Esophagus (tissue), 2 donors: ENCODE results near the gene HS6ST1. TPM values are rescaled to one million over a fixed set of nuclear protein-coding genes. Genes with fewer than 3 reads are reported as not detected.
"Not testable (repeated sequence)": the region's sequence is repeated elsewhere in the genome, so short reads cannot be mapped to it uniquely, and the experiment has no call there.

Experiments
- H3K27ac ChIP-seq, 2 donors: one replicate each; pipeline ENCODE4 v1.5.1; 2013; ENCODE audit warnings: low read depth in 2 of 2, mild to moderate bottlenecking in 2 of 2, inconsistent platforms in 1 of 2, low read length in 1 of 2, moderate library complexity in 1 of 2
- H3K27me3 ChIP-seq, 2 donors: one replicate each; pipeline ENCODE4 v1.6.1; 2013; ENCODE audit warnings: low read length in 2 of 2, control low read depth in 1 of 2, mild to moderate bottlenecking in 1 of 2; ENCODE audit not compliant: insufficient read depth in 2 of 2, control insufficient read depth in 1 of 2
- H3K36me3 ChIP-seq, 2 donors: one replicate each; pipeline ENCODE4 v1.6.1; 2013; ENCODE audit warnings: low read length in 1 of 2; ENCODE audit not compliant: control insufficient read depth in 2 of 2, insufficient read depth in 2 of 2
- H3K4me1 ChIP-seq, 2 donors: one replicate each; pipeline ENCODE4 v1.6.1; 2013; ENCODE audit warnings: low read length in 1 of 2; ENCODE audit not compliant: control insufficient read depth in 2 of 2, insufficient read depth in 2 of 2
- H3K4me3 ChIP-seq, 2 donors: one replicate each; pipeline ENCODE4 v1.5.1; 2013; ENCODE audit warnings: low read length in 2 of 2, mild to moderate bottlenecking in 2 of 2, low read depth in 1 of 2, moderate library complexity in 1 of 2
- H3K9me3 ChIP-seq, 2 donors: one replicate each; pipeline ENCODE4 v1.6.1; 2013; ENCODE audit warnings: mild to moderate bottlenecking in 2 of 2, low read depth in 1 of 2, low read length in 1 of 2, moderate library complexity in 1 of 2; ENCODE audit not compliant: control insufficient read depth in 2 of 2, insufficient read depth in 1 of 2
- WGBS, 2 donors: extraction: QIAGEN DNeasy Blood & Tissue Kit; methylation state at CpG; one replicate each; pipeline ENCODE4 v1.1.7; 2013; 5-methylcytosine and 5-hydroxymethylcytosine counted together
- polyA plus RNA-seq, 2 donors: library from polyadenylated mRNA; stranded (reverse); fragments of 200-250 nt; gene quantifications; one replicate each; pipeline ENCODE4 v1.2.3, GENCODE V29; 2013
- donor health status: healthy with polysubstance abuse.
- donor health status: Bipolar disorder and iron deficiency.

HS6ST1 gene
- polyA plus RNA-seq, 2 donors, result 23.1 to 29.9 TPM

DNA sequence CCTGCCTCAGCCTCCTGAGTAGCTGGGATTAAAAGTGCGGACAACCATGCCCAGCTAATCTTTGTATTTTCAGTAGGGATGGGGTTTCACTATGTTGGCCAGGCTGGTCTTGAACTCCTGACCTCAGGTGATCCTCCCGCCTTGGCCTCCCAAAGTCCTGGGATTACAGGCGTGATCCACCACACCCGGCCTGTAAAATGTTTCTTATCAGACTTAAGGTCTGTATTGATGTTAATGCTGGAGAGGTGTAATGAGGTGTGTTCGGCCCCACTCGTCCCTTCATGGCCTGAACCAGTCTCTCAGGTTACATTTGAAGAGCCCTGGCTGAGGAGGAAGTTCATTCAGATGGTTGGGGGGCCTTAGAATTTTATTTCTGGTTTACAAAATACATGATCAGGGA lies 66.6 kb downstream of the HS6ST1 start:
- not testable (repeated sequence) for H3K4me3 ChIP-seq, H3K4me1 ChIP-seq, H3K9me3 ChIP-seq, H3K27me3 ChIP-seq, H3K36me3 ChIP-seq, H3K27ac ChIP-seq
- 93 to 95% methylated on average over 6 of the region's 6 CpGs for WGBS, 2 donors

DNA sequence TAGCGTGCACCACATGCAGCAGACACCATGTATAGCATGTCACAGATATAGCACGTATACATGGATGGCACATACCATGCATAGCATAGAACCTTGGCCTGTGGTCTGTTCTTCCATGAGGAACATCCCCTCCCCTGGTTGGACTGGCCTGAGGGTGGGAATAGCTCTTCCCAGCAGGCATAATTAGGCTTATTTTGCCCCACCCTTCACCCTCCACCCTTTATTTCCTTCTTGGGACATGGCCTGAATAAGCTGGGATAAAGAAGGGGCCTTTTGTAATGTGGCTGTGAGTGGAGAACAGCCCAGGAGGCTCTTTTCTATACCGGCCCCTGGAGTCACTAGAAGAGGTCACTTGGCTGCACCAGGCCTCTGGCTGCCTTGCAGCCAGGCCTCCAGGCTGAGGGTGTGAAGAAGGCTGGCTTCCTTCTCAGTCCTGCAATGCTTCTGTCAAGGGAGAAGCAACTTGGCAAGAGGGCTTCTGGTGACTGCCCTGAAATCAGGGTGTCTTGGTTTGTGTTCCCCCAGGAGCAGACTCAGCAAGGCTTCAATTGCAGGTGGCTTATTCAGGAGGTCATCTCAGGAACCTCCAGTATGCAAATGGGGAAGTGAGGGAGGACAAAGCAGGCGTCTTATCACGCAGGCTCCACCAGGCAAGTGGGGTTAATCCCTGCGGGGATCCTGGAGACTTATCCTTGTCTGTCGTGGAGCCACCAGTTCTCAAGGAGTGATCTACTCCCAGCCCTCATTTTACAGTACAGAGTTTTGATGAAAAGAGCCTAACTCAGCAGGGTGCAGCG lies 68.2 kb downstream of the HS6ST1 start:
- H3K4me3 ChIP-seq, result no peak overlapping the region
- no peaks in the 10 kb centered on the region for H3K36me3 ChIP-seq
- 89 to 90% methylated on average over 8 of the region's 8 CpGs for WGBS, 2 donors
- H3K27ac ChIP-seq, result no peak overlapping the region
- no peaks in the 10 kb centered on the region for H3K27me3 ChIP-seq
- H3K9me3 ChIP-seq, result no peaks in the 10 kb centered on the region
- H3K4me1 ChIP-seq, result no peaks in the 10 kb centered on the region

DNA sequence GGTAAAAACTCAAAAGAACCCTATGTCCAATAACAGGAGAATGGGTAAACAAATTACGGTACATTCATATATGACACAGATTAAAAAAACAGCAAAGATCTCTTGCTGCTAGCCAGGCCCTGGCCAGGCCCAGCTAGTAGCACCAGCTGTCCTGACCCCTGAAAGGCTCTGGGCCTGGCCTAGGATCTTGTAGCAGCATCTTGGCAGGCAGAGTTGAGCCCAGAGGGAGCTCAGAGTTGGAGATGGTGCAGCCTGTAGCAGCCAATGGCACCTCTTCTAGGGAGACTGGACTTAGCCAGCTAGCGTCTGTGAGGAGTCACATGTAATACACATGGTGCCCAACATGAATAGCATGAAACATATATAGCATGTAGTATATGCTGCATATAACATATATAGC lies 69.1 kb downstream of the HS6ST1 start:
- no peaks in the 10 kb centered on the region for H3K27me3 ChIP-seq
- H3K9me3 ChIP-seq, result no peaks in the 10 kb centered on the region
- no peak overlapping the region for H3K4me3 ChIP-seq
- no peaks in the 10 kb centered on the region for H3K4me1 ChIP-seq
- no peak overlapping the region for H3K27ac ChIP-seq
- H3K36me3 ChIP-seq, result no peaks in the 10 kb centered on the region
- WGBS, 2 donors, result 92 to 93% methylated on average over 2 of the region's 2 CpGs

DNA sequence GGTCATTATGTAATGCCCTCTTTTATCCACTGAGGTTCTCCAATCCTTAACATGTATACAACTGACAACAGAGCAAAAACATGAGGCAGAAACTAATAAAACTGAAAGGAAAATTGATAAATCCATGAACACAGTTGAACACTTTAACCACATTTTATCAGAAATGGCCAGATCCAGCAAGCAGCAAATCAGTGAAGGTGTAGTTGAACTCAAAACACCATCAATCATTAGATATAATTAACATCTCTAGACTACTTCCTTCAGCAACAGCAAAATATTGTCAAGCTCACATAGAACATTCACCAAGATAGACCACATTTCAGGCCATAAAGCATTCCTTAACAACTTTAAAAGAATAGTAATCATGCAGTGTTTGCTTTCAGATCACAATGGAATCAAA lies 72.9 kb downstream of the HS6ST1 start:
- H3K4me3 ChIP-seq, result no peak overlapping the region
- H3K4me1 ChIP-seq, result no peaks in the 10 kb centered on the region
- no peak overlapping the region for H3K27ac ChIP-seq
- H3K27me3 ChIP-seq, result no peaks in the 10 kb centered on the region
- H3K36me3 ChIP-seq, result no peaks in the 10 kb centered on the region
- no peaks in the 10 kb centered on the region for H3K9me3 ChIP-seq

DNA sequence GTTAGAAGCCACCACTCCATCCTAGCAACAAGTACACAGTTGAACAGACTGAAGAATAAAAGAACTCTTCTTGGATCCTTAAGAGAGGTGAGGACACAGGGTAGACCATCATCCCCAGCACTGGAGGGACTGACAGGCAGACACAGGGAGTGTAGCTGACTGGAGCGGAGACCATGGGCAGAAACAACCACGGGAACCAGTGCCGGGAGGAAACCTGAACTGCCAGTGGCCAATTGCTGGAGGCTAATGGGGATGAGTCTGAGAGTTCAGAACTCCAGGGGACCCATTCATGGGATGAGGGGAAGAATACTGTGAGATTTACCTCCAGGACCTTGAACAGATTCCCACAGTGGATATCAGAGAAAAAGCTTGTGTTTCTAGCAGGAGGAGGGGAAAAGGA lies 76.8 kb downstream of the HS6ST1 start:
- H3K9me3 ChIP-seq, result no peaks in the 10 kb centered on the region
- H3K27me3 ChIP-seq, result no peaks in the 10 kb centered on the region
- H3K27ac ChIP-seq, result no peak overlapping the region
- no peaks in the 10 kb centered on the region for H3K36me3 ChIP-seq
- no peak overlapping the region for H3K4me3 ChIP-seq
- WGBS, 2 donors, result 75 to 84% methylated on average over 3 of the region's 3 CpGs
- H3K4me1 ChIP-seq, result no peaks in the 10 kb centered on the region

DNA sequence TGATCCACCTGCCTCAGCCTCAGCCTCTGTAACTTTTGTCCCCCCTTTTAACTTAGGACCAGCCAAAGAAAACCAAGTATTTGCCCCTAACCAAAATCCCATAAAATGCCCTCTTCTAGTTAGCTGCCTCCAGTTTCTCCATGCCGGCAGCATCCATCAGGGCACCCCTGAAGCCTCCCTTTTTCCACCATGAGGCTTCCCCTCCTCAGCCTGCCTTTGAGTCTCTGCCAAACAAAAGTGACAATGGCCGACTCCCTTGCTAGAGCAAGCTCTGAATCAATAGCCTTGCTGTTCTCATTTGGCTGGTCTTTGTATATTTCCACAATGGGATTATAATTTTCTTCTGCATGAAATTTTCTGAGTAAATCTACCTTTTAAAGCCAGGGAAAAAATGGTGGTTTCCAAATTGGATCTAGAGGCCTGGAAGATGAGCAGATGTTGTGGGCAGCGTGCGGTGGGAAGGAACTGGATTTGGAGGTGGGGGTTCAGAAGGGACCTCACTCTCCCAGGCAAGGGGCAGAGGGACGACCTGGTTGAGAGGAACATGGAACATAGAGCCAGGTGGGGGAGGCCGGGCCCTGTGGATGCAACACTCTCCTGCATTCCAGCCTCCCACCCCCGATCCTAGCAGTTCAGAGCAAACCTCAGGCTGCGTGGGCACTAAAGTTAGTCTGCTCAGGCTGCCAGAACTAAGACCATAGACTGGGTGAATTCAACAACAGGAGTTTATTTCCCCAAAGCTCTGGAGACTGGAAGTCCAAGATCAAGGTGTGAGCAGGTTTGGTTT lies 80.6 kb downstream of the HS6ST1 start:
- Histone ChIP-seq H3K4me1 (no peaks in the 10 kb centered on the region), H3K27ac (no peak overlapping the region), H3K36me3 (no peaks in the 10 kb centered on the region), H3K9me3 (no peaks in the 10 kb centered on the region), H3K27me3 (no peaks in the 10 kb centered on the region), H3K4me3 (no peak overlapping the region)
- WGBS, 2 donors, result 85 to 92% methylated on average over 8 of the region's 8 CpGs

DNA sequence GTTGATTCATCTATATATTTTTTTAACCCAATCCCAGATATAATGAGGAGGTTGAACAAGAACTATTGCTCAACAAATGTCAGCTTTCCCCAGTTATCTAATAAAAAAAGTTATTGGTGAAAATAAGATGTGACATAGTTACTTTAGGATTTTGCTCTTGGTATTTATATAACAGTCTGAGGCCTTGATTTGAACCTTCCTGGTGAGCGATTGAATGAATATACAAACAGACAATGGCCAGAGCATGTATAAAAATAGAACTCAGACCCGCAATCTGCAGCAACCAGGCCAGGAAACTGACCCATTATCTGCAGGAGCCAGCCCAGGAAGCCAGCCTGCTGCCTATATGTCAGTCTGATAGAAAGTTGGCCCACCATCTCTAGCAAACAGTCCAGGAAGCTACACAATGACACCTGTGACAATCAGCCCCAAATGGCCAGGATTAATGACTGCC lies 81.6 kb downstream of the HS6ST1 start:
- no peaks in the 10 kb centered on the region for H3K36me3 ChIP-seq
- H3K4me3 ChIP-seq, result no peak overlapping the region
- 75 to 82% methylated on average over 2 of the region's 2 CpGs for WGBS, 2 donors
- no peak overlapping the region for H3K27ac ChIP-seq
- H3K4me1 ChIP-seq, result no peaks in the 10 kb centered on the region
- no peaks in the 10 kb centered on the region for H3K27me3 ChIP-seq
- H3K9me3 ChIP-seq, result no peaks in the 10 kb centered on the region

DNA sequence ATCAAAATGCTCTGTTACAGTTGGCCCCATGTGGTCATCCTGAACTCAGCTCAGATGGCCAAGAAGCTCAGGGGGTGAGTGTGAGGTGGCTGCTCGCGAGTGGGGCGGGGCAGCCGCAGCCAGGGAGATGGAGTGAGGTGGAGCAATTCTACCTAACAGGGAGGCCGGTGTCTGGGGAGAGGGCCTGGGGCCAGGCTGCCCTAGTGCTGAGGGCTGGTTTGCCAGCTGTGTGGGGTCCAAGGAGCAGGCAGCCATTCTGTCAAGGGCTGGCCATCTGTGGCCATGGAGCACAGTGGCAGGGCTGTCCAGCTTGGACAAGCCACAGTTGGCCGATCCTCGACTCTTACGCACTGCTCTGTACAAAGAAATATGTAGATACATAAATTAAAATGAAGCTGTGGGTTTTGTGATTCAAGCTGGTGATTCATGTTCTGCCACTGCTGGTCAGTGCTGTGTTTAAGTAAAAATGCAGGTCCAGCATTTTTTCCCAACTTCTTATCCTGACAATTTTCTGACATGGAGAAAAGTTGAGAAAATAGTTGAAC lies 82.1 kb downstream of the HS6ST1 start:
- H3K4me1 ChIP-seq, result no peaks in the 10 kb centered on the region
- no peak overlapping the region for H3K4me3 ChIP-seq
- 86 to 93% methylated on average over 8 of the region's 8 CpGs for WGBS, 2 donors
- H3K36me3 ChIP-seq, result no peaks in the 10 kb centered on the region
- no peak overlapping the region for H3K27ac ChIP-seq
- H3K9me3 ChIP-seq, result no peaks in the 10 kb centered on the region
- no peaks in the 10 kb centered on the region for H3K27me3 ChIP-seq

DNA sequence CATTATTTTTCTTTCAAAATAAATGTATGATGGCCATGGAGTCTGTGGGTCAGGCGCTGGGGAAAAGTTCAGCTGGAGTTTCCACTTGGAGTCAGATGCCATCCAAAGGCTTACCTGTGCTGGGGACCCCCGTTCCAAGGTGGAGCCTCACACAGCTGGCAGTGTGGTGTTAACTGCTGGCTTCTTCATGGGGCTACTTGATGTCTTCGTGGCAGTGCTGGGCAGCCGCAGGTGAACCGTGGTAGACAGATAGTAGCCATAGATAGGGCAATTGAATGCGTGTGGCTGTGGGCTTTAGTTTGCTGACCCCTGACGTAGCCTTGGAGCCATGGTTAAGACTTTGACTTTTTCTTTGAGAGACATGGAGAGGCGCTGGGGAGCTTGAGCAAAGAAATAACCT lies 83.1 kb downstream of the HS6ST1 start:
- Histone ChIP-seq H3K4me1 (no peaks in the 10 kb centered on the region), H3K4me3 (no peak overlapping the region), H3K36me3 (no peaks in the 10 kb centered on the region), H3K27ac (no peak overlapping the region), H3K9me3 (no peaks in the 10 kb centered on the region), H3K27me3 (no peaks in the 10 kb centered on the region)
- 91 to 95% methylated on average over 8 of the region's 8 CpGs for WGBS, 2 donors
